GM19025 (cell line): Measurements from ENCODE around the gene OXSM.

ENCODE experiments used
- ATAC-seq: cut with Tn5 transposase; IDR thresholded peaks from one replicate; pipeline ENCODE4 v1.9.1; 2021; ENCODE audit warnings: mild to moderate bottlenecking, low read depth, moderate library complexity; ENCODE audit not compliant: unreplicated experiment

The OXSM gene

DNA sequence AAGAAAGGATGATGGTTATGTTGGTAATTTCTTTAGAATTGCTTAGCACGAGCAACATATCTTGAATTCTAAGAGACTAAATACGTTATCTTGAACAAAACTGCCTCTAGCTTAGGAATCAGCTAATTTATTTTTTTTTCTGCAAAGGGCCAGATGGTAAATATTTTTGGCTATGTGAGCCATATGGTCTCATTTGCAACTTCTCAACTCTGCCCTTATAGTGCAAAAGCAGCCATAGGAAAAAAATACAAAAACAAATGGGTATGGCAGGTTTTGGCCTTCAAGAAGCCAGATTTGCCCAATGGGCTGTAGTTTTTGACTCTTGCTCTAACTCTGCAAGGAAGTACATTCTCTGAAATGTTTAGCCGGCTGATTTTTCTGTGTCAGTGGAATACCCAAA, 11.9 kb downstream of the OXSM start:
- no peak for ATAC-seq

DNA sequence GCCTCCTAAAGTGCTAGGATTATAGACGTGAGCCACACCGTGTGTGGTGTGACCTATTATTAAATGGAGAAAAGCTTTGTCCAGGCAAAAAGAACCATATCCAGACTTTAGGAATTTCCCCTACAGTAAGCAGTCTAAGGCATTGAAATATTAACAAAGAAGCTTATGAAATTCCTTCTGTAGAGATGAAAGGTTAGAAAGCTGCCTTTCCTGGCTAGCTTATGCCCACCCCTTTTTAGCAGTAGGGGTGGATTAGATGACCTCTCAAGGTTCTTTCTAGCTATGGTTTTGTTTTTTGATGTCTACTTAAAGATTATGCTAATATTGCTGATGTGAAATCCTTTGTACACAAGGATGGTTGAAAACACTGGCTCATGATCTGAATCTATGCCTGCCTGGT, 13.9 kb downstream of the OXSM start:
- ATAC-seq: no peak

DNA sequence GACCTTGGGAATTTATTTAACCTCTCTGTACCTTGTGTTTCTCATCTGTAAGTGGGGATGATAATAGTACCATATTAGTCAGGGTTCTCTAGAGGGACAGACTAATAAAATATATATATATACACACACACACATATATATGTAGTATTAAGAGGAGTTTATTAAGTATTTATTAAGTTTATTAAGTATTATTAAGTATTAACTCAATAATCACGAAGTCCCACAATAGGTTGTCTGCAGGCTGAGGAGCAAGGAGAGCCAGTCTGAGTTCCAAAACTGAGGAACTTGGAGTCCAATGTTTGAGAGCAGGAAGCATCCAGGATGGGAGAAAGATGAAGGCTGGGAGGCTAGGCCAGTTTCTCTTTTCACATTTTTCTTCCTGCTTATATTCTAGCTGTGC, 14.8 kb downstream of the OXSM start:
- ATAC-seq: no peak

DNA sequence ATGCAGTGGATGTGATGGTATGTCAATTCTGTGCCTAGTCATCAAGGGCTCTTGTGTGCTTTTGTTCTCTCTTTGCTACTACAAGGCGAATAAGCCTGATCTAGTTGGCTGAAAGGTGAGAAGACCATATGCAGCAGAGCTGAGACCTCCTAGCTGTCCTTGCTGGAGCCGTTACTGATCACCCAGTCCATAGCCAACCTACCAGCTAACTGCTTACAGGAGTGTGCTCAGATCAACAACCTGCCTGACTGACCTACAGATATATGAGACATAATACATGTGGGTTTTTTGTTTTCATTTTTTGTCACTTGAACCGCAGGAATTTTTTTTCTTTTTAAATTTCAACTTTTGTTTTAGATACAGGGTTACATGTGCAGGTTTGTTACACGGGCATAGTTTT, 22.8 kb downstream of the OXSM start:
- ATAC-seq: no peak

DNA sequence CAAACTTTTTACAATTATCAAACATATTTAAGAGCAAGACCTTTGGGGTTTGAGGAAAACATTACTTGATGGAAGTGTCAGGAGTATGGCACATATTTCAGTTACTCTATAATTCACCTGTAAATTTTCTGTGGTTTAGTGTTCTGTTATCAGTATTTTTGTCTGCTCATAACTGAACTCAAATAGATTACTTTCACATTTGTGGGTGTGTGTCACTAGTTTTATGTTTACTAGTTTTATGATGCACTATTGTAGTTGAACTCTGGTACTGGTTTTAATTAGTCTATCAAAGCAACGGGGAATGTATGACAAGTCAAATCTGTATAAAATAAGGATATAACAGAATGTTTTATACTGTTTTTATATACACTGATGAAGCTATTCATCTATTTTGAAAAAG, 27.2 kb downstream of the OXSM start:
- no peak for ATAC-seq

DNA sequence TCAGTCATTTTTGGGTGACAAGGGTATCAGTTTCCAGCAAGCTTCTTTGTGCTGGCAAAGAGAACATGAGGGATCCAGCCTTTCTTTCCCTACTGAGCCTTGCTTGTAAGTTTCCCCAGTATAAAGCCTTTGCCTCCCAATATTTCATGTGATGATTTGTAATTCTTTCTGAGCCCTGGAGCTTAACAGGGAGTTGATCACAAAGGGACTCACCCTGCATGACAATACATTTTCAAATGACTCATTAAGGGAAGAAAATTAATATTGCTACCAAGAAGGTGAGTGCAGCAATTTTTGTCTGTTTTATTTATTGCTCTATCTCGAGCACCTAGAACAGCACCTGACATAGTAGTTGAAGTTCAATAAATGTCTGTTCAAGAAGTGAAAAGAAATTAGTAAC, 27.7 kb downstream of the OXSM start:
- no peak for ATAC-seq

DNA sequence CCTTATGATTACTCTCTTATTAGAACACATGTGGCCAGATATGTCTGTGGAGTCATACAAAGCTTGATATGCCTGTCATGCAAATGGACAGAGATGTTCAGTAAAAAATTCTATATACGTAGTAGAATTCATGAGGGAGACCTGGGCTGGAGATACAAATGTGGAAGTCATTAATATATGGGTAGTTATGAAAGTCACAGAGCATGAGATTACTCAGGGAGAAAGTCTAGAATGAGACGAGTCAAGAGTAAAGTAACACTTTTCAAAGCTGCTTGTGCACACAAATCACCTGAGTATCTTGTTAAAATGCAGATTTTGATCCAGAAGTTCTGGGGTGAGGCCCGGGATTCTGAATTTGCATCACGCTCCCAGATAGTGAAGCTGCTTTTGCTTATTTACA, 28.4 kb downstream of the OXSM start:
- ATAC-seq: no peak

DNA sequence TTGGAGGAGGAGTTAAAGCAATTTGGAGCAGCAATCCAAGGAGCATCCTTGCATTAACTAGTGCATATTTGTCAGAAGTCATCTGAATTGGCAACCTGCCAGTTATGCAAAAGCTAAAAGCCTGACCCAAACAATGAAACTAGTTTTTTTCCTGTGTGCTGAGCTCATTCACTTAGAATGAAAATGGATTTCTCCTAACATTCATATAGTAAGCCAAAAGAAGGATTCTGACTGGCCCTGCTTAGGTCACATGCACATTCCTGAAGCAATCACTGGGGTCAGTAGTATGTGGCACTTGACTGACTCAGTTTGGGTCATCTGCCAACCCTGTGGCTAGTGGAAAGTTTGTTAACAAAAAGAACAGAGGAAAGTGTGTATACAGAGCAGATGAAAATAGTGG, 30.5 kb downstream of the OXSM start:
- no peak for ATAC-seq

DNA sequence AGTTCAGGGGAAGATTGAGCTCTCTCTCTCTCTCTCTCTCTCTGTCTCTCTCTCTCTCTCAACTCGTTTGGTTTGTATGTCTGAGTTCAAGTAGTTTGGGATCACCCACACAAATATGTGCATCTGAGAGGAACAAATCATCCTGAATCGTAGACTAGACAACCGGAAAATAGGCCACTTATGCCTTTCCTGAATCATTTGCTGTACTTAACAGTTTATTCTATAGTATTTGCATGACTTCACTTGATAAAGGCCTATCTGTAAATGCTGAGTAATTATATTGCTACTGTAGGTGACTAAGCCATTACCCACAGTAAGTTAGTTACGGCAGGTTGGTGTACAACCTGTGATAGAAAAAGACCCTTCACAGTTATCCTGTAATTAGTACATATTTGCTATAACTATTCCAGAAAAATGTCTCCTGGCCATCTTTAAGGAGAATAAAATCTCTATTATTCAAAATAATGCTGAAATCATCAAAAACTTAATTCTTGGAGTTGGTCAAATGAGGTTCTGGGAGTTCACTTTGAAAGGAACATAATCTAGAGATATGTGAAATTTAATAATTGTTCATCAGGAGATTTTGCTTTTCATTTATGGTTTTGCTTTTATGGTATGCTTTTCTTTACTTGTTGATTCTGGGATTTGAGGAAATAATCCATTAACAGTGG, 31.1 kb downstream of the OXSM start:
- ATAC-seq: no peak

DNA sequence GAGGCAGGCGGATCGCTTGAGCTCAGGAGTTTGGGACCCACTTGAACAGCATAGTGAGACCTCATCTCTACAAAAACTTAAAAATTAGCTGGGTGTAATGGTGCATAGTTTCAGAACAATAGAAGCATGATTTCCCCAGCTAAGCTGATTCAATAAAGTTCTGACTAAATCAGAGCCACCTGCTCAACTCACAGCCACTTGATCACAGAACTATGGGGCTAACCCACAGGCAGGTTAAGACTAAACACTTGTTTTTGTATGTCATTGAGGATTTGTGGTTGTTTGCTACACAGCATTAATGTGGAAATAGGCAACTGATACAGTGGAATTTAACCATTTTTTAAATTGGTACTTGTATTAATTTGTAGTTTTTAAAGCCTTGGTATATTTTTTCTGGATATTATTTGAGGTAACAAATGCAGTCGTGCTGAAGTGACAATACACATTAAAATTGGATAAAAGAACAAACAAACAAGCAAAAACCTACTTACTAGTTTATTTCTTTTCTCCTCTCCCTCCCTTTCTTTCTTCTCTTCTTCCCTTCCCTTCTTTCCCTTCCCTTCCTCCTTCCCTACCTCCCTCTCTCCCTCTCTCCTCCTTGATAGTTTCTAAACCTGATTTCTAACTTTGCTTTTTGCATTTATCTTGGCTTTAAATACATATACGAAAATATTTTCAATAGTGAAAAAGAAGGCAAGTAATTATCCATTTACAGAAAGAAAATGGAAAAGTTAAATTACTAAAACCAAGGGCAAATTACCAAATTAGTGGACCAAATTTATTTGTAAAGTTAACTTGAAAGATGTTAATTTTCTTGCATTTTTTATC, 32.1 kb downstream of the OXSM start:
- no peak for ATAC-seq

DNA sequence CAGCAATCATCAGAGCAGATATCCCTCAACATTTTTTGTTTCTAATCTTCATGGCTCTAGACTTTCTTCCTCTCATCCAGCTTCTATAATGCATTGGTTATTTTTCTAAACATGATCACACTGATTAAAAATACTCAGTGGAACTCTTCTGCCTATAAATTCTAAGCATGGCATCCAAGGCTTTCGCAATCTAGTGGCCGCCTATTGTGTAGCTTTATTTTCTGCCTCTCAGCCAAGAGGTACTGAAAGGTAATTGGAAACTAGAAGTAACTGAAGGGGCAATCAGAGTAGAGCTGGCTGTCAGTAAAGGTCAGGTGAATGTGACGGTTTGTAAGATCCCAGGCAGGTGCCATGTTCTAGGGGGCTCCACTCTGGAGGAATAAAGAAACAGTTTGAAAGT, 33.4 kb downstream of the OXSM start:
- ATAC-seq: no peak

DNA sequence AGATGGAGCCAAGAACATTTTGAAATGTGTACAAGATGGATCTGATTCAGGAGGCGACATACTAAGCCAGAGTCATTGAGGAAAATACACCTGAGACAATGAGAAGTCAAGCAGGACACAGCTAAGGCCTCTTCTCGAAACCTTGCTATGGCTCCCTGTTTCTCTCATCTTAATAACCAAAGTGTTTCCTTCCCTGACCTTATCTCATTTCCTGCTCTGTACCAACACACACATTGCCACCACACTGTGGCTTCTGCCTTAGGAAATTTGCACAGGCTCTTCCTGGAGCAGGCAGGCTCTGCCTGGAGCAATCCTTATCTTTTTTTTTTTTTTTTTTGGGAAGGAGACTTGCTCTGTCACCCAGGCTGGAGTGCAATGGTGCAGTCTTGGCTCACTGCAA, 36.6 kb downstream of the OXSM start:
- no peak for ATAC-seq

DNA sequence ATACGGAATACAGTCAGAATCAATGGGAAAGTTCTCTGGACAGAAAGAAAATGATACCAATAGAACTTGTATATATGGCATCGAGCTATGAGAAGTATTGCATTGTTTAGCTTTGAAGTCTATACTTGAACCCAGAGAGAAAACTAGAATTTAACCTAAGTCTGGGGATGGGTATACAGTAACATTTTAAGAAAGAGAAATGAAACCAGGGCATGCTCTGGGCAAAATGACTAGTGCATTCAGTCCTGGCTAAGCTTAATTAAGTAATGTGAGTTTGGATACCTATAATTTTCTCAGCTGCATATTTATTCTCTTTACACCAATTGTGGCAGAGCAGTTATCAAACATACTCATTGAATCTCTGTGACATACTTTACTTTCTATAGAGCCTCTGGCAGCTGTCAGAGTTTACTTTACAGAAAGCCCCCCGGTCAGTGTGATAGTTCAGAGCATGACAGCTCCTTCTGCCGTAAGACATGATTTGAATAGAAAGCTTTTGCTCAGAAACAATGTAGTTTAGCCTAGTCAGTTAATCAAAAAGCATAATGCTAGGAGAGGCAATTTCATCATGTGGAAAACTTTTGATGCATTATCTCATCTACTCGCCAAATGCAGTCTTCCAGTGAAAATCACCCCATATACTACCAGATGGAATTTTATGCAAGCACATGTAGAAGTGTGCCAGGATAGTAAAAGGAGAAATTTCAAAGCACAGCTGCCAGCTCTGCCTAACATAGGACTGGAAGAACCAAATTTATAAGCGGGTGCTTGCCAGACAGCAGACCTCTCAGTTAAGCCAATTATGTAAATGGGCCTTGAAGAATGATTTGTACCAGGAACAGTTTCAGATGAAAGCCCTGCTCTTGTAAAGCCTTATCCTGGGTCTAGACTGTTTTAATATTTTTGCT, 40.7 kb downstream of the OXSM start:
- ATAC-seq: no peak

DNA sequence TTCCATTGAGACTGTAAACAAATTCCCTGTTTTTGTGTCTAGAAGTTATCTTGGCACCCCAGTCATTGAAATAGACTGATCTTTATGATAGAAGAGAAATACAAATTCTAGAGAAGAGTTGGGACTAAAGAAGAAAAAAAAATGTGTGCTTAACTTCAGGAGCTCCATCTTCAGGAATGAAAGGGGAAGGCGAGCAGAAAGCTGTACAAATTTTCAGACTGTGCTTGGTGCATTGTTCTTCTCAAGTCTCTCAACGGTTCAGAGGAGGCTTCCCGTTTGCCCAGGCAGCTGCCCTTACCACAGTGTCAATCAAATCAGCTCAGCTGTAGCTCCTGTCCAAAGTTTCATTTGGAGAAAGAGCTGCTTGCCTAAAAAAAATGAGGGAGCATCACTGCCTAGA, 41.7 kb downstream of the OXSM start:
- ATAC-seq: no peak

DNA sequence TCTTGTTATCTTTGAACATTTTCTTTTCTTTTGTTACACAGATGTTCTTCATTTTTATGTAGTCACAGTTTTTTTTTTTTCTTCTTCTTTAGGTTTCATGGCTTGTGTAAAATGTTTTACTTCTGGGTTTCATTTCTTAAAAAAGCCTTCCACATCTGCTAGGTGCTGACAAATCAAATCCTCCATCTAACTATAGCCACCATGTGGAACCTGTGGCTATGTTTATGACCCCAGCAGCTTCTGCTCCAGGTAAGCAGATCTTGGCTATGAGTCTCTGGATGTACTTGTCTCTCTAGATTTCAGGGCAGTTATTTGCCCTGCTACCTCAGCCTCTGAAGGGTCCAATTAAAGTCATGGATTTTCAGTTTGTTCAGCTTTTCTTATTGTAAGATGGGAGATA, 44.5 kb downstream of the OXSM start:
- ATAC-seq: peak; percentile 66

DNA sequence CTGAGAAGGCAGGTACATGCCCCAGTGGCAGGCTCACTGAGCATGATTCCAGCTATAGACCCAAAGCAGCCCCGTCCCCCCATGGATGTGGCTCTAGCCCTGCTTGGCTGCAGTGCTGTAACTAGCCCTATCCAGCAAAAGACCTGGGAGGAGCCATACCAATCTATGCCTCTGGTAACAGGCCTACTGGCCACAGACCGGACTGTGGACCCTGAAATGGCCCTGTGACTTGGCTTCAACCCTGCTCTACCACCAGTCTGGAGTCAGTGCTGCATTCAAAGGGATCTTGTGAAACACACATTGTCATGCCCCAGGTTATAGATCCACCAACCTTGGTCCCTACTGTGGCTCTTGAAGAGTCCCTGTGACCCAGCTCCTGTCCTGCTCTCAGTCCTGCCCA, 46.7 kb downstream of the OXSM start:
- ATAC-seq: no peak

DNA sequence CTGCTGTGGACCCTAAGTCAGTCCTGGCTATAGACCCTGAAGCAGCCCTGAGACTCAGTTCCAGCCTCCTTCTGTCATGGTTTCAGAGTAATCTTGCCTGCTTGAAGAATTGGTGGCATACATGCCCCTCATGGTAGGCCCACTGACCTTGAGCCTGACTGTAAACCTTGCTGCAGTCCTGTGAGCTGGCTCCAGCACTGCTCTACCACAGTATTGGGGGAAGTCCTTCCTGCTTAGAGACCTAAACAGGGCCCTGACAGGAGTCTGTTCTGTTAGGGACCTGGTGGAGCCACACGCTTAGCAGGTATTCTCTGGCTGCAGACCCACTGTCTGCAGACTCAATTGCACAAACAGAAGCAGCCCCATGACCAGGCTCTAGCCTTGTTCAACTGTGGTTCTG, 47.1 kb downstream of the OXSM start:
- ATAC-seq: no peak

DNA sequence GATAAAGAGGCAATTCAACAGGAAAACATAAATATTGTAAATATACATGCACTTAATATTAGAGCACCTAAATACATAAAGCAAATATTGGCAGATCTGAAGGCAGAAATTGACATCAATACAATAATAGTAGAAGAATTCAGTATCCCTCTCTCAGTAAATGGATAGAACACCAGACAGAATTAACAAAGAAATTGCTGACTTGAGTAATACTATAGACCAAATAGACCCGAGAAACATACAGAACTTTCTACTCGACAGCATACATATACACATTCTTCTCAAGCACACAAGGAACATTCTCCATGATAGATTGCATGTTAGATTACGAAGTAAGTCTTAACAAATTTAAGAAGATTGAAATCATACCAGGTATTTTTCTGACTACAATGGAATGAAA, 50.2 kb downstream of the OXSM start:
- ATAC-seq: no peak

DNA sequence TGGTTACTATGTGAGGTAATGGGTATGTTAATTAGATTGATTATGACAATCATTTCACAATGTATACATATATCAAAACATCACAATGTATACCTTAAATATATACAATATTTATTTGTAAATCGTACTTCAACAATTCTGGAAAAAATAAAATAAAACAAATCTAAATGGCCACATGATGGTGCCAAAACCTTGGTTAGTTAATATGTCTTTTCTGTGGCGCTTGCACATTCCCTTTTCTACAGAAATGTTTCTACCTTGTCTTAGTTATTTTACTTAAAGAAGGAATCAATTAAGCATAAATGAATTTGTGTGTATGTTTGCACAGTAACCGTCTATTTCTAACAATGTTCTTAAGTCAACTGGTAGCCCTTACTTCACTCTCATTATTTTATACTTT, 53.4 kb downstream of the OXSM start:
- no peak for ATAC-seq
